GM12801 (cell line): Measurements from ENCODE around the gene S100Z.

Source experiments
- TF ChIP-seq, protein P1 (sequence below): IDR thresholded peaks from one replicate; pipeline ENCODE4 v1.5.1; 2011; ENCODE audit warnings: control low read depth; ENCODE audit not compliant: insufficient read length; ENCODE audit errors: extremely low read depth

The S100Z gene

DNA sequence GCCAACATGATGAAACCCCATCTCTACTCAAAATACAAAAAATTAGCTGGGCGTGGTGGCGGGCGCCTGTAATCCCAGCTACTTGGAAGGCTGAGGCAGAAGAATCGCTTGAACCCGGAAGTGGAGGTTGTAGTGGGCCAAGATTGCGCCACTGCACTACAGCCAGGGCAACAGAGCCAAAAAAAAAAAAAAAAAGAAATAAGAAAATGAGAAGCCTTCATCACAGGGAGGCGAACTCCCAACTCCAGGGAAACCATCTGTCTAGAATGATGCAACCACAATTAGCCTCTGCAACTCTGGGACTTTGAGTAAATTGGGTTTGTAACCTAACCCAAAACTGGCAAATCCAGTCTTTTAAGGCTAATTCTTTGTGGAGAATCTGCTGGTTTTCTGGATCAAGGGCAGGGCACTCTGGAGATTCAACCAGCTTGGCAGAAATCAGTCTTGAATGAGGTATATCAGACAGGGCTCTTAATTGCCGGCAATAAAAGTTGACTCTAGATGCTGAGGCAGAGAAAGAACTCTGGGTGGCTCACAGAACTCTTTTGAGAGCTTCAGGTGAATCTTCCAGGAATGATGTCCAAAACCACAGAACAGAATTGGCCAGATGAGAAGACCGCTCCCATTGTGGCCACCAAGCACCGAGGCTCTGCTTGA lies 9.9 kb downstream of the S100Z start:
- TF ChIP-seq, protein P1, sequence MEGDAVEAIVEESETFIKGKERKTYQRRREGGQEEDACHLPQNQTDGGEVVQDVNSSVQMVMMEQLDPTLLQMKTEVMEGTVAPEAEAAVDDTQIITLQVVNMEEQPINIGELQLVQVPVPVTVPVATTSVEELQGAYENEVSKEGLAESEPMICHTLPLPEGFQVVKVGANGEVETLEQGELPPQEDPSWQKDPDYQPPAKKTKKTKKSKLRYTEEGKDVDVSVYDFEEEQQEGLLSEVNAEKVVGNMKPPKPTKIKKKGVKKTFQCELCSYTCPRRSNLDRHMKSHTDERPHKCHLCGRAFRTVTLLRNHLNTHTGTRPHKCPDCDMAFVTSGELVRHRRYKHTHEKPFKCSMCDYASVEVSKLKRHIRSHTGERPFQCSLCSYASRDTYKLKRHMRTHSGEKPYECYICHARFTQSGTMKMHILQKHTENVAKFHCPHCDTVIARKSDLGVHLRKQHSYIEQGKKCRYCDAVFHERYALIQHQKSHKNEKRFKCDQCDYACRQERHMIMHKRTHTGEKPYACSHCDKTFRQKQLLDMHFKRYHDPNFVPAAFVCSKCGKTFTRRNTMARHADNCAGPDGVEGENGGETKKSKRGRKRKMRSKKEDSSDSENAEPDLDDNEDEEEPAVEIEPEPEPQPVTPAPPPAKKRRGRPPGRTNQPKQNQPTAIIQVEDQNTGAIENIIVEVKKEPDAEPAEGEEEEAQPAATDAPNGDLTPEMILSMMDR, result no peak

GRCh38 chr5:76861612-76862011 lies 11.8 kb downstream of the S100Z start:
- TF ChIP-seq, protein P1, result no peak

GRCh38 chr5:76863001-76863400 lies 13.2 kb downstream of the S100Z start:
- TF ChIP-seq, protein P1, result no peak

- TF ChIP-seq, protein P1, result no peak
Measured at GRCh38 chr5:76866503-76866902, 16.7 kb downstream of the S100Z start.

DNA sequence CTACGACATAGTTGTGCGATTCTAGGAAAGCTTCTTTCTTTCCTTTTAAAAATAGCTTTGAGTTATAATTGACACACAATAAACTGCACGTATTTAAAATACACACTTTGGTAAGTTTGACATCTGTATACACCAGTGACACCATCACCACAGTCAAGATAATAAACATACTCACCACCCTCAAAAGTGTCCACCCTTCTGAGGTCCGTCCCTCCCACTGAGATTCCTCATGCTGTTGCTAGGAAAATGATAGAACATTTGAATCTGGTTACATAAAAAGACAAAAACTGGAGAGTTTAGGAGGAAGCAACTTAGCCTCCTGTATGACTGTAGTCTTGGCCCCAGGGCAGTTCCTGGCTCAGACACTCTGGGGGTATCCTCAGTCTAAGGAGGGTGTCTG lies 17.2 kb downstream of the S100Z start:
- TF ChIP-seq, protein P1, result no peak

DNA sequence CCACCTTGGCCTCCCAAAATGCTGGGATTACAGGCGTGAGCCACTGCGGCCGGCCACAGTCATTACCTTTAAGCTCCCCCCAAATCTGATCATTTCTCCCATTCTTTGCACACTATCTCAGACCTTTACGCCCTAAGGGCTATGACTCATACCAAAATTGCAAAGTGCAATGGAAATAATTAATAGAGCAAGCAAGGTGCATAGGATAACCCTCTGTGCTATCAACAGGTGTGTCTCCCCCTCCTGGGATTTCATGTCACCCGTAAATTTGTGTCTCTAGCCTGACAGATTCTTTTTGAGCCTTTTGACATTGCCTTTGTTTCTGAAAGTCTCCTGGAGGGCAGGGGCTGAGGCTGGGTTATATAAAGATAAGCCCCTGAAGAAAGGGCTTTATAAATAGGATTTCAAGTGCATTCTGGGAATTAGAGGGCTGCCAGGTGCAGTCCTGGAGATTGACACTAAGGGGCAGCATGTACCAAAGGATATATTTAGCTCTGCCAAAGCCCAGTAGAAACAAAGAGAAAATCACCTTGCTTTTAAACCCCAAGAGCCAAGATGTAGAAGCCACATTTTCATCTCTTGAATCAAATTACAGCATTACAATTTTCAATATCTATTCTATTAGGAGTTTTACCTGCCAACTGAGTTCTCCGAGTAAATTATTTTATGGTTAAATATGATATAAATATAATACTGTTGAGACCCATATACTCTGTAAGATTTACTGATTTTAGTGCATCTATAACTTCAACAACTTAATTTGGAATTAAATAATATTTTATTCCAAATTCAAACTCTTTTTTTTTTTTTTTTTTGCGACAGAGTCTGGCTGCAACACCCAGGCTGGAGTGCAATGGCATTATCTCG lies 18.2 kb downstream of the S100Z start:
- TF ChIP-seq, protein P1, result no peak

DNA sequence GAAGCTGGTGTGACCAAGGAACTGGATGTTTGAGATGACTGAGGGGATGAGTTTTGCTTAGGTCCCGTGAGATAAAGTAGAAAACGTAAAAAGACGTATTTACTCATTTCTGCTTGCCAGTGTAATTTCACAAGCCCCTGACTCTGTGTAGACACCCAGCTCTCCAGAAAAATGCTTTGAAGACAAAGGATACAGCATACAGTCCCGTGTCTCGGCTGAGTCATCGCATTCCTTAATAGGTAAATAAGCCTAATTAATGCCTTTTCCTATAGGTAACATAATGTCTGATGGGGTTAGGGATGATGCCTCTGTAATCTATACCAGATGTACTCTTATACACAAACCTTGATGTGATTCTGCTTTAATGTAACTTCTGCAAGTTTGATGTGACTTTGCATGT lies 20.2 kb downstream of the S100Z start:
- TF ChIP-seq, protein P1, result no peak
